22Rv1 (cell line): Measurements from ENCODE around the gene CPA2.

Experiments
- H3K27ac ChIP-seq: fragments of 450-650 bp; 2 replicates; pipeline ENCODE4 v1.5.1; 2017
- CTCF ChIP-seq: fragments of 450-650 bp; IDR thresholded peaks from 2 replicates; pipeline ENCODE4 v1.5.1; 2017; ENCODE audit warnings: mild to moderate bottlenecking
- ZFX ChIP-seq: fragments of 450-650 bp; IDR thresholded peaks from 2 replicates; pipeline ENCODE4 v1.6.1; 2017; ENCODE audit warnings: antibody characterized with exemption, borderline replicate concordance

CPA2 gene

GRCh38 chr7:130263130-130263529 lies 3.5 kb upstream of the CPA2 start:
- no peak overlapping the region for H3K27ac ChIP-seq
- no peak for TF ChIP-seq CTCF
- TF ChIP-seq ZFX, result no peak

- no peak overlapping the region for H3K27ac ChIP-seq
- TF ChIP-seq ZFX, result no peak
- TF ChIP-seq CTCF, result no peak
Measured at GRCh38 chr7:130266961-130267321, 278 bp downstream of the CPA2 start.

- no peak for TF ChIP-seq CTCF
- TF ChIP-seq ZFX, result no peak
- no peak overlapping the region for H3K27ac ChIP-seq
Measured at GRCh38 chr7:130268463-130269317, 2.0 kb downstream of the CPA2 start.

GRCh38 chr7:130269318-130269694 lies 2.6 kb downstream of the CPA2 start:
- H3K27ac ChIP-seq, result no peak overlapping the region
- no peak for TF ChIP-seq ZFX
- no peak for TF ChIP-seq CTCF

DNA sequence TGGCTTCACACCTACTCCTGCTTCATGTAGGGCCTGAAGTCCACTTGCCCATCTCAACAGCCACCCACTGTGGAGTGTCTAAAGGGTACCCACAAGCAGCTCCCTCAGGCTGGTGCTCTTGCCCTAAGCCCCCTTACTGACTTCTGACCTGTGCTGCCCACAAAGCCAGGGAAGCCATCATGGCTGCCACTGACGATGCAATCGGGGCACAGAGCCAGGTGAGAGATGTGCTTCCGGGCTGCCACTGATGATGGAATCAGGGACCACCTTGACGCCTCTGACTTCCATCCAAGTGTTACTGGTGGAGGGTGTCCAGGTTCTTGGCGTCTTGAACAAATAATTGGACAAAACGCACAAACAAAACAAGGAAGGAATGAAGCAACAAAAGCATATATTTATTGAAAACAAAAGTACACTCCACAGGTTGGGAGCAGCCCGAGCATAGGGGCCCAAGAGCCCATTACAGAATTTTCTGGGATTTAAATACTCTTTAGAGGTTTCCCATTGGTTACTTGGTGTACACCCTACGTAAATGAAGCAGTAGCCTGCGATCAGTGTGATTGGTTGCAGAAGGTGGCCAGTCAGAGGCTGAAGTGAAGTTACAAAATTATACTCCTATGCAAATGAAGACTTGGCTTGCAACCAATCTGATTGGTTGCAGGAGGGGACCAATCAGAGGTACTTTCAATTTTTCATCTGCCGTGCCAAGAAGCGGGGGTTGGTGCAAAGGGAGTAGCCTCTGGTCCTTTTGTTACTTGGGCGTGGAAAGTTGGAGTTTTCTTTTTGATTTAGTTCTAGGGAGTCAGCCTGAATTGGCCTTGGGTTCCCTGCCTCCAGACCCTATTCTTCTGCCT lies 4.5 kb downstream of the CPA2 start:
- TF ChIP-seq ZFX (no peak), CTCF (no peak)
- H3K27ac ChIP-seq, result no peak overlapping the region

GRCh38 chr7:130272381-130273080 lies 5.9 kb downstream of the CPA2 start:
- TF ChIP-seq ZFX, result no peak
- no peak for TF ChIP-seq CTCF

More at GRCh38 chr7:130272381-130273080, 5.9 kb downstream of the CPA2 start:
- H3K27ac ChIP-seq, result no peak overlapping the region
